ENCODE measurements around the gene ZFYVE21.

The ZFYVE21 gene

GRCh38 chr14:103706551-103707328, 8.9 kb upstream of the ZFYVE21 start:
- FAIRE-seq = no peak

- no peak for FAIRE-seq
Observed at GRCh38 chr14:103707329-103708263, 8.0 kb upstream of the ZFYVE21 start.

GRCh38 chr14:103708750-103709187, 6.8 kb upstream of the ZFYVE21 start:
- FAIRE-seq = no peak

- FAIRE-seq = no peak
Observed at GRCh38 chr14:103709814-103710213, 5.8 kb upstream of the ZFYVE21 start.

- no peak for FAIRE-seq
Observed at GRCh38 chr14:103710771-103711377, 4.7 kb upstream of the ZFYVE21 start.

- no peak for FAIRE-seq
Observed at GRCh38 chr14:103711516-103712431, 3.8 kb upstream of the ZFYVE21 start.

GRCh38 chr14:103712633-103713247, 2.9 kb upstream of the ZFYVE21 start:
- FAIRE-seq = no peak

- FAIRE-seq = no peak
Observed at GRCh38 chr14:103713304-103714062, 2.1 kb upstream of the ZFYVE21 start.

- no peak for FAIRE-seq
Observed at GRCh38 chr14:103714063-103714724, 1.4 kb upstream of the ZFYVE21 start.

- no peak for FAIRE-seq
Observed at GRCh38 chr14:103716091-103716801, 636 bp downstream of the ZFYVE21 start.

GRCh38 chr14:103716899-103717411, 1.3 kb downstream of the ZFYVE21 start:
- FAIRE-seq = no peak

- peak; percentile 18 for FAIRE-seq
Observed at GRCh38 chr14:103718572-103718971, 3.0 kb downstream of the ZFYVE21 start.

- no peak for FAIRE-seq
Observed at GRCh38 chr14:103719751-103720150, 4.1 kb downstream of the ZFYVE21 start.

GRCh38 chr14:103721334-103722120, 5.9 kb downstream of the ZFYVE21 start:
- no peak for FAIRE-seq

- FAIRE-seq = no peak
Observed at GRCh38 chr14:103723748-103724081, 8.1 kb downstream of the ZFYVE21 start.

- no peak for FAIRE-seq
Observed at GRCh38 chr14:103724116-103724515, 8.5 kb downstream of the ZFYVE21 start.

GRCh38 chr14:103725001-103725682, 9.5 kb downstream of the ZFYVE21 start:
- no peak for FAIRE-seq

Measured in endometrium (tissue), 2 donors.